Progenitor cell of endocrine pancreas (in vitro differentiated cells): ENCODE measurements around the gene TECPR2. TPM values are rescaled to one million over a fixed set of nuclear protein-coding genes. Genes with fewer than 3 reads are reported as not detected.
"Not testable (repeated sequence)": the region's sequence is repeated elsewhere in the genome, so short reads cannot be mapped to it uniquely, and the experiment has no call there.

Experiments
- DNase-seq: peaks from one replicate; pipeline ENCODE4 v3.0.0; 2021; ENCODE audit warnings: low spot score; ENCODE audit not compliant: unreplicated experiment
- H3K27ac Mint-ChIP-seq: 2 replicates; pipeline ENCODE4 v1.8.0; 2021; ENCODE audit warnings: mild to moderate bottlenecking, moderate library complexity, mixed read lengths
- H3K27me3 Mint-ChIP-seq: 2 replicates; pipeline ENCODE4 v1.8.0; 2021; ENCODE audit warnings: mixed read lengths
- H3K36me3 Mint-ChIP-seq: 2 replicates; pipeline ENCODE4 v1.8.0; 2022; ENCODE audit warnings: mixed read lengths; ENCODE audit not compliant: insufficient read depth
- H3K4me1 Mint-ChIP-seq: 2 replicates; pipeline ENCODE4 v1.8.0; 2021; ENCODE audit warnings: low read depth, mixed read lengths
- H3K4me3 Mint-ChIP-seq: 2 replicates; pipeline ENCODE4 v1.8.0; 2021; ENCODE audit warnings: low read depth, mild to moderate bottlenecking, moderate library complexity, mixed read lengths
- H3K9me3 Mint-ChIP-seq: 2 replicates; pipeline ENCODE4 v1.8.0; 2021; ENCODE audit warnings: low read depth, mixed read lengths
- microRNA-seq: library from miRNA; unstranded; fragments of <30 nt; microRNA quantifications from one replicate; pipeline ENCODE4 v1.1.0, GENCODE V29; 2020; ENCODE audit warnings: borderline number of aligned reads; ENCODE audit not compliant: unreplicated experiment
- total RNA-seq: library from RNA; stranded (reverse); gene quantifications from 2 replicates; pipeline ENCODE4 v1.2.1, GENCODE V29; 2021
- TF ChIP-seq, protein P1 (sequence below): fragments of 200-600 bp; sonication (generic); IDR thresholded peaks from one replicate; pipeline ENCODE4 v1.5.0; 2021; ENCODE audit warnings: antibody characterized with exemption, mild to moderate bottlenecking; ENCODE audit not compliant: unreplicated experiment

TECPR2 gene
- total RNA-seq, 1 donor from 2014 or later = 34.2 TPM

DNA sequence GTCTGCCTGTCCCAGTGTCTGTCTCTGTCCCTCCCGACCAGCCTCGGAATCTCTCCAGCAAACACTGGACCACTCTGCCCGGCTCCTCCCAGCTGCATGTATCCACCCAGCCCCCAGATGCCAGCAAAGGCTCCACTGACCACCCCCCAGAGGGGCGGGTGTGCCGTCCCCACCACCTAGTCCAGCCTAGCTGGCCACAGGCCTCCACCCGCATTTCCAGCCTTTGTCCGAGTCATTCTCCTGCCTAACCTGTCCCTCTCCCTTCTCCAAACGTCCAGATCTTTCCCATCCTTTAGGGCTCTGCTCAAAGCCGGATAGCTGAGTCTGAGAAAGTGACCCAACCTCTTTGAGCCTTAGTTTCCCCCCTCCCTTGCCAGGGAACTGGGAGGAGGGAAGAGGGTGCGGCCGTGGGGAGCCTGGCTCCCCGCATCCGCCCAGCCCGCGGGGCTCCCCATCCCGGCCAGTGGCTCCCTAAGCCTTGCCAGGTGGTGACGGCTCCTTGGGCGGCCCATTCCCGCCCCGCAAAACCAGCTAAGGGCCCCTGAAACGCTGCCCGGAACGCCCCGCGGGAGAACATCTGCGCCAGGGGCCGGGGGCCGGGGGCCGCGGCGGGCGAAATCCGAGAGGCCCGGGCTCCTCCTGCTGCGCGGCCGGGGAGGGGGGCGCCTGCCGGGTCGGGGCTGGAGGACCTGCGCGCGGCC lies 181.5 kb downstream of the TECPR2 start:
- Mint-ChIP-seq H3K27ac (no peak overlapping the region), H3K27me3 (peaks cover 41% of the 10 kb centered on the region), H3K4me1 (peaks cover 8% of the 10 kb centered on the region), H3K36me3 (no peaks in the 10 kb centered on the region), H3K9me3 (no peaks in the 10 kb centered on the region), H3K4me3 (no peak overlapping the region)
- DNase-seq = no peak
- TF ChIP-seq, protein P1, sequence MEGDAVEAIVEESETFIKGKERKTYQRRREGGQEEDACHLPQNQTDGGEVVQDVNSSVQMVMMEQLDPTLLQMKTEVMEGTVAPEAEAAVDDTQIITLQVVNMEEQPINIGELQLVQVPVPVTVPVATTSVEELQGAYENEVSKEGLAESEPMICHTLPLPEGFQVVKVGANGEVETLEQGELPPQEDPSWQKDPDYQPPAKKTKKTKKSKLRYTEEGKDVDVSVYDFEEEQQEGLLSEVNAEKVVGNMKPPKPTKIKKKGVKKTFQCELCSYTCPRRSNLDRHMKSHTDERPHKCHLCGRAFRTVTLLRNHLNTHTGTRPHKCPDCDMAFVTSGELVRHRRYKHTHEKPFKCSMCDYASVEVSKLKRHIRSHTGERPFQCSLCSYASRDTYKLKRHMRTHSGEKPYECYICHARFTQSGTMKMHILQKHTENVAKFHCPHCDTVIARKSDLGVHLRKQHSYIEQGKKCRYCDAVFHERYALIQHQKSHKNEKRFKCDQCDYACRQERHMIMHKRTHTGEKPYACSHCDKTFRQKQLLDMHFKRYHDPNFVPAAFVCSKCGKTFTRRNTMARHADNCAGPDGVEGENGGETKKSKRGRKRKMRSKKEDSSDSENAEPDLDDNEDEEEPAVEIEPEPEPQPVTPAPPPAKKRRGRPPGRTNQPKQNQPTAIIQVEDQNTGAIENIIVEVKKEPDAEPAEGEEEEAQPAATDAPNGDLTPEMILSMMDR = no peak

DNA sequence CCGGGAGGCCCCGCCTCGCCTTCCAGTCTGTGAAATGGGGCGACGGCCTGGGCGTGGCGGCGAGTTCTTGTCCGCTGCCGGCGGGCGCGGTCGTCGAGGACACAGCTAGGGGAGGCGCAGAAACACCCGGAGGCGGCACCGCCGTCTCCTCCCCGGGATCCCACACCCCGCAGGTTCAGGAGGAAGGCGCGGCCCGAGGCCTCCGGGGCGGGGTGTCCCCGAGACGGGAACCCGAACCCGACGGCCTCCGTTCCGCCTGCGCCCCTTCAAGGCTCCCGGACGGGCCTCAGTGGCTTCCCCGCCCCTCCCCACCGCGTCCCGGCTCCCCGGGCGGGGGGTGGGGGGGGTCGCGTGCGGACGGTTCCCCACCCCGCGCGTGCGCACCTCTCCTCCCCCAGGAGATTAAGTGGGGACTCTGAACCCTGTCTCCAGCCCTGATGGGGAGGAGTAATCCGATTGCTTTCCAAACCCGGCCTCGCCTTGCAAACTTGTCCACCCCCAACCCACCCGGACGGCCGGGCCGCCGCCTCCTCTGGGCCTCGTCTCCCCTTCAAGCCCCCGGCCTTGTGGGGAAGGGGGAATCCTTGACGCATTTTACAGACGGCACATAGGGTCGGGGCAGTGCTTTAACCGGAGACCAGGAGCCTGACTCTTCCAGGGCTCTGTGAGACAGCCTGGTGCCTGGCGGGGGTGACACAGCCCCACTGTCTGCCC lies 182.2 kb downstream of the TECPR2 start:
- DNase-seq = no peak
- TF ChIP-seq, protein P1 = no peak
- Mint-ChIP-seq H3K4me3 (peak overlapping the region; percentile 40), H3K27me3 (peaks cover 41% of the 10 kb centered on the region), H3K36me3 (no peaks in the 10 kb centered on the region), H3K9me3 (no peaks in the 10 kb centered on the region), H3K4me1 (peaks cover 8% of the 10 kb centered on the region), H3K27ac (peak overlapping the region; percentile 33)

DNA sequence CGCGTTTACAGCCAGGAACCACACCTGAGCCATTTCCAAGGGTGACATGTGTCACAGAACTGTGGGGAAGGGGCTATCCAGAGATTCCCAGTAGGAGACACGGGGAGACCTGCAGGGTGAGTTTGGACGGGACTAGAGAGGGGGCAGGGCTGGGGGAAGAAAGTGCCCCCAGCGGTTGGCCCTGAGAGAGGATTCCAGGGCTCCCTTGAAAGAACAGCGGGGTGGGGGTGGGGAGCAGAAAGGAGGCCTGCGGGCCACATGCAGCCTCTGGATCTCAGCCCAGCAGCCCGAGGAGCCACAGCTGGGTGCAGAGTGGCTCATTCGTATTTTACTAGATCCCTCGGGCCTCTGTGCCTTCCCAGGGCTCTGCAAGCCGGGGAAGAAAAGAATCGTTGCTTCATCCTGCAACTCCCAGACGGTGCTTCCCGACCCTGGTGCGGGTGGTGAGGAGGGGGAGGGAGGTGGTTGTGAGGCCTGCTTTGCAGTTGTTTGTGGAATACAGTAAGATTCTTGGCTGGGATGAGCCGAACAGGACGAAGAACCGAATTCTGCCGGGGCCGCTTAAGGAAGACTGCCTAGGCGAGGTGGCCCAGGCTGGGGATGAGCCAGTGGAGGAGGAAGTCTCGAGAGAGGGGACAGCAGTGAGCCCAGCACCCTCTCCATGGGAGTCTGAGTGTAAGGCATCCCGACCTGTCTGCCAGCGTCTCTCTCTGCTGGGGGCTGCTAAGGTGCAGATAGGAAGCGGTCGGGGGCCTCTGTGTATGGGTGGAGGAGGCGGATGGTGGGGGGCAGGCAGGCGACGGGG lies 182.9 kb downstream of the TECPR2 start:
- H3K4me1 Mint-ChIP-seq = peaks cover 8% of the 10 kb centered on the region
- H3K27ac Mint-ChIP-seq = no peak overlapping the region
- H3K27me3 Mint-ChIP-seq = peaks cover 43% of the 10 kb centered on the region
- no peak for DNase-seq
- TF ChIP-seq, protein P1 = no peak
- no peaks in the 10 kb centered on the region for H3K36me3 Mint-ChIP-seq
- no peaks in the 10 kb centered on the region for H3K9me3 Mint-ChIP-seq
- peak overlapping the region; percentile 40 for H3K4me3 Mint-ChIP-seq

DNA sequence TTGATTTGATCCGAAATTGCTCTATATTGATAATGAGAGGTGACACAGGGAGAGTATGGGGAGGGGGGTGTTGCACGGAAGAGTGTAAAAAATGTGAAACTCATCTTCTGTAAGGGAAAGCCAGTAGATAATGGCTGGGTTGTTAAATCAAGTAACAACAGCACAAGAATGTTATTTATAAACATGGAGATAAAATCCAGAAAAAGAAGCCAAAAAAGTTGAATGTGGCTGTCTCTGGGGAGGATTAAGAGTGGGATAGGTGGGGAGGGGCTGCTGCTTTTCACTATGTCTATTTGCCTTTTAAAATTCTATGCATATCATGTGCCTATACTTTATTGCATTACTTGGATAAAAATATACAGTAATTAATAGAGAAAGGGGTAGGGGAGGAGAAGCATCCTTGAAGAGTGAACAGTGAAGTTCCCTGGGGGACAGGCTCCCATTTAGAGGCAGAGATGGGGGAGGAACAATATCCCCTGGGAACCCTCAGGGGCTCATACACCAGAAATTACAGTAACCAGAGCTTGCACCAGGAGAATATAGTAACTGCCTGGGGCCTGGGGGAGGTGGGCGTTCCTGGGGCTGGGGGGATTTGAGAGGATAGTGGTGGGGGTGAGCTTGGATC lies 186.0 kb downstream of the TECPR2 start:
- H3K27ac Mint-ChIP-seq = no peak overlapping the region
- peaks cover 8% of the 10 kb centered on the region for H3K4me1 Mint-ChIP-seq
- DNase-seq = no peak
- no peak overlapping the region for H3K4me3 Mint-ChIP-seq
- TF ChIP-seq, protein P1 = no peak
- H3K27me3 Mint-ChIP-seq = peaks cover 34% of the 10 kb centered on the region
- H3K36me3 Mint-ChIP-seq = no peaks in the 10 kb centered on the region
- no peaks in the 10 kb centered on the region for H3K9me3 Mint-ChIP-seq

DNA sequence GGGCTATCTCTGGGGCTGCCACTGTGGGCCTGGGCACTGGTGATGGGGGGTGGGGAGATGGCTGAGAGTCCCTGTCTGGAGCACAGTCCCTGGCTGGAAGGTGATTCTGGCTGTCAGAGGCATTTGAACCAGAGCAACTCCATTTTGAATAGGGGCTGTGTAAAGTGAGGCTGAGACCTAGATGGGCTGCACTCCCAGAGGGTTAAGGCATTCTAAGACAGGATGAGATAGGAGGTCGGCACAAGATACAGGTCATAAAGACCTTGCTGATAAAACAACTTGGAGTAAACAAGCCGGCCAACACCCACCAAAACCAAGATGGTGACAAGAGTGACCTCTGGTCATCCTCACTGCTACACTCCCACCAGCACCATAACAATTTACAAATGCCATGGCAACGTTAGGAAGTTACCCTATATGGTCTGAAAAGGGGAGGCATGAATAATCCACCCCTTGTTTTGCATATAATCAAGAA lies 188.2 kb downstream of the TECPR2 start:
- peaks cover 18% of the 10 kb centered on the region for H3K27me3 Mint-ChIP-seq
- not testable (repeated sequence) for H3K9me3 Mint-ChIP-seq, DNase-seq, H3K27ac Mint-ChIP-seq, H3K4me3 Mint-ChIP-seq, H3K36me3 Mint-ChIP-seq, H3K4me1 Mint-ChIP-seq

Small RNA genes lying within 50 kb of the gene (microRNA-seq; reads per million reads assigned to microRNA genes)
- not detected for gene MIR4309

Other genes starting within 250 kb of the TECPR2 start
- gene WDR20, start 223.0 kb upstream of the TECPR2 start, total RNA-seq = 34.6 and 34.9 TPM in 2 replicates
- gene MOK, start 57.8 kb upstream of the TECPR2 start, total RNA-seq = 34.8 and 38.7 TPM in 2 replicates
- gene ZNF839, start 43.2 kb upstream of the TECPR2 start, total RNA-seq = 14.9 and 16.5 TPM in 2 replicates
- 25.5 and 27.7 TPM in 2 replicates for gene CINP, start 51 bp upstream of the TECPR2 start, total RNA-seq
- 24.5 and 26.5 TPM in 2 replicates for gene ANKRD9, start 146.8 kb downstream of the TECPR2 start, total RNA-seq
- 36.4 and 41.9 TPM in 2 replicates for gene RCOR1, start 229.7 kb downstream of the TECPR2 start, total RNA-seq